ENCODE results near the gene PAGR1.
"Not testable (repeated sequence)": the region's sequence is repeated elsewhere in the genome, so short reads cannot be mapped to it uniquely, and the experiment has no call there.

PAGR1 gene

GRCh38 chr16:29830774-29831173 lies 14.8 kb downstream of the PAGR1 start:
- H3K27me3 ChIP-seq (ENCODE audit: low read length), result no peaks in the 10 kb centered on the region
- no peak overlapping the region for H3K27ac ChIP-seq (ENCODE audit: low read depth, low read length)

GRCh38 chr16:29831490-29831889 lies 15.5 kb downstream of the PAGR1 start:
- no peak overlapping the region for H3K4me2 ChIP-seq (ENCODE audit: low read depth, low read length, poor library complexity, severe bottlenecking)
- H2AFZ ChIP-seq (ENCODE audit: low read depth, low read length, severe bottlenecking), result no peak overlapping the region
- TF ChIP-seq CTCF (IDR thresholded peaks at IDR 0.05; ENCODE audit: insufficient read depth, low read length, poor library complexity, severe bottlenecking), result no peak
- no peak for TF ChIP-seq EZH2phosphoT487 (conservative IDR thresholded peaks at IDR 0.05; ENCODE audit: low read length)
- no peaks in the 10 kb centered on the region for H3F3A ChIP-seq (ENCODE audit: insufficient read depth)
- no peaks in the 10 kb centered on the region for H3K9me3 ChIP-seq (ENCODE audit: insufficient read depth, low read length)
- H3K79me2 ChIP-seq (ENCODE audit: insufficient read depth, low read length), result no peaks in the 10 kb centered on the region
- H4K20me1 ChIP-seq (ENCODE audit: low read depth, low read length), result no peaks in the 10 kb centered on the region
- H3K9me2 ChIP-seq (replicated peaks; ENCODE audit: insufficient read depth, low read length), result no peaks in the 10 kb centered on the region
- no peaks in the 10 kb centered on the region for H3K36me3 ChIP-seq (ENCODE audit: low read length)
- H3K9ac ChIP-seq (ENCODE audit: low read length), result no peak overlapping the region
- H3K4me3 ChIP-seq (ENCODE audit: insufficient read depth, low read length, poor library complexity, severe bottlenecking), result no peak overlapping the region
- no peaks in the 10 kb centered on the region for H3K27me3 ChIP-seq (ENCODE audit: low read length)
- H3K27ac ChIP-seq (ENCODE audit: low read depth, low read length), result no peak overlapping the region

More at GRCh38 chr16:29830774-29831173, 14.8 kb downstream of the PAGR1 start:
- no peak overlapping the region for H3K4me2 ChIP-seq (ENCODE audit: low read depth, low read length, poor library complexity, severe bottlenecking)
- no peaks in the 10 kb centered on the region for H3F3A ChIP-seq (ENCODE audit: insufficient read depth)
- no peaks in the 10 kb centered on the region for H3K9me2 ChIP-seq (replicated peaks; ENCODE audit: insufficient read depth, low read length)
- no peak overlapping the region for H3K4me3 ChIP-seq (ENCODE audit: insufficient read depth, low read length, poor library complexity, severe bottlenecking)
- H3K79me2 ChIP-seq (ENCODE audit: insufficient read depth, low read length), result no peaks in the 10 kb centered on the region
- no peaks in the 10 kb centered on the region for H3K9me3 ChIP-seq (ENCODE audit: insufficient read depth, low read length)
- H4K20me1 ChIP-seq (ENCODE audit: low read depth, low read length), result no peaks in the 10 kb centered on the region
- TF ChIP-seq EZH2phosphoT487 (conservative IDR thresholded peaks at IDR 0.05; ENCODE audit: low read length) (no peak), CTCF (IDR thresholded peaks at IDR 0.05; ENCODE audit: insufficient read depth, low read length, poor library complexity, severe bottlenecking) (no peak)
- H3K36me3 ChIP-seq (ENCODE audit: low read length), result no peaks in the 10 kb centered on the region
- H2AFZ ChIP-seq (ENCODE audit: low read depth, low read length, severe bottlenecking), result no peak overlapping the region
- no peak overlapping the region for H3K9ac ChIP-seq (ENCODE audit: low read length)

- not testable (repeated sequence) for H3K9me2 ChIP-seq (replicated peaks; ENCODE audit: insufficient read depth, low read length); H3F3A ChIP-seq (ENCODE audit: insufficient read depth); H3K4me2 ChIP-seq (ENCODE audit: low read depth, low read length, poor library complexity, severe bottlenecking); H3K79me2 ChIP-seq (ENCODE audit: insufficient read depth, low read length); H3K27me3 ChIP-seq (ENCODE audit: low read length); H4K20me1 ChIP-seq (ENCODE audit: low read depth, low read length); H3K27ac ChIP-seq (ENCODE audit: low read depth, low read length); H3K9me3 ChIP-seq (ENCODE audit: insufficient read depth, low read length); H3K9ac ChIP-seq (ENCODE audit: low read length); H3K4me3 ChIP-seq (ENCODE audit: insufficient read depth, low read length, poor library complexity, severe bottlenecking); H2AFZ ChIP-seq (ENCODE audit: low read depth, low read length, severe bottlenecking); H3K36me3 ChIP-seq (ENCODE audit: low read length)
Observed at GRCh38 chr16:29833219-29833618, 17.3 kb downstream of the PAGR1 start.

GRCh38 chr16:29834079-29834478 lies 18.1 kb downstream of the PAGR1 start:
- Histone ChIP-seq H3K27ac (ENCODE audit: low read depth, low read length) (no peak overlapping the region), H3K36me3 (ENCODE audit: low read length) (no peaks in the 10 kb centered on the region), H3K9me2 (replicated peaks; ENCODE audit: insufficient read depth, low read length) (no peaks in the 10 kb centered on the region), H3K4me3 (ENCODE audit: insufficient read depth, low read length, poor library complexity, severe bottlenecking) (no peak overlapping the region), H3K4me2 (ENCODE audit: low read depth, low read length, poor library complexity, severe bottlenecking) (no peak overlapping the region), H3K9ac (ENCODE audit: low read length) (no peak overlapping the region), H3K27me3 (ENCODE audit: low read length) (no peaks in the 10 kb centered on the region), H4K20me1 (ENCODE audit: low read depth, low read length) (no peaks in the 10 kb centered on the region), H3F3A (ENCODE audit: insufficient read depth) (no peaks in the 10 kb centered on the region), H3K9me3 (ENCODE audit: insufficient read depth, low read length) (no peaks in the 10 kb centered on the region), H2AFZ (ENCODE audit: low read depth, low read length, severe bottlenecking) (no peak overlapping the region), H3K79me2 (ENCODE audit: insufficient read depth, low read length) (no peaks in the 10 kb centered on the region)
- TF ChIP-seq CTCF (IDR thresholded peaks at IDR 0.05; ENCODE audit: insufficient read depth, low read length, poor library complexity, severe bottlenecking) (no peak), EZH2phosphoT487 (conservative IDR thresholded peaks at IDR 0.05; ENCODE audit: low read length) (no peak)
